Heart left ventricle (tissue), 16 donors: ENCODE results near the gene BRD9. TPM values are rescaled to one million over a fixed set of nuclear protein-coding genes. Genes with fewer than 3 reads are reported as not detected.

Experiments used
- ATAC-seq, 4 donors: fragments of 200-7000 bp; cut with Tn5 transposase; one replicate each; pipeline ENCODE4 v1.9.1; 2020 to 2022; ENCODE audit warnings: moderate library complexity in 4 of 4, mild to moderate bottlenecking in 3 of 4, moderate number of reproducible peaks in 1 of 4
- DNase-seq, 5 donors: peaks; one replicate each; pipeline ENCODE4 v3.0.0-alpha.2; 2020
- H3K27ac ChIP-seq, 12 donors: fragments of 200-600 bp; sonication (generic) in 4 of 12; one replicate each; pipeline versions ENCODE4 v1.5.0 to v1.8.0; 2016 to 2022; ENCODE audit warnings: mild to moderate bottlenecking in 2 of 12
- H3K27me3 ChIP-seq, 9 donors: fragments of 200-600 bp; sonication (generic) in 2 of 9; one replicate each; pipeline versions ENCODE4 v1.5.1 to v1.8.0; 2016 to 2022; ENCODE audit warnings: mild to moderate bottlenecking in 3 of 9
- H3K36me3 ChIP-seq, 9 donors: fragments of 200-600 bp; sonication (generic) in 2 of 9; one replicate each; pipeline versions ENCODE4 v1.5.0 to v1.8.0; 2018 to 2022; ENCODE audit warnings: mild to moderate bottlenecking in 2 of 9
- H3K4me1 ChIP-seq, 12 donors: fragments of 200-600 bp; sonication (generic) in 4 of 12; one replicate each; pipeline versions ENCODE4 v1.5.0 to v1.8.0; 2016 to 2022; ENCODE audit warnings: mild to moderate bottlenecking in 3 of 12
- H3K4me3 ChIP-seq, 12 donors: fragments of 200-600 bp; sonication (generic) in 4 of 12; one replicate each; pipeline versions ENCODE4 v1.5.0 to v1.8.0; 2017 to 2022; ENCODE audit warnings: mild to moderate bottlenecking in 9 of 12, moderate library complexity in 4 of 12
- H3K9me3 ChIP-seq, 12 donors: fragments of 200-600 bp; sonication (generic) in 4 of 12; one replicate each; pipeline versions ENCODE4 v1.5.0 to v1.8.0; 2016 to 2022; ENCODE audit warnings: mild to moderate bottlenecking in 1 of 12
- POLR2A ChIP-seq, 2 donors: fragments of 450-650 bp; IDR thresholded peaks; one replicate each; pipeline ENCODE4 v1.6.1; 2017; ENCODE audit warnings: antibody characterized with exemption in 2 of 2, mild to moderate bottlenecking in 2 of 2, moderate library complexity in 2 of 2
- WGBS, 4 donors: extraction: QIAGEN DNeasy Blood & Tissue Kit in 2 of 4; methylation state at CpG; one replicate each; pipeline versions ENCODE4 v1.1.5 to v1.1.7; 2013 to 2018; 5-methylcytosine and 5-hydroxymethylcytosine counted together
- intact Hi-C, 10 donors: fragments of 100-400 bp; cut with DNase I; formaldehyde crosslinking; loops; one replicate each; pipeline versions ENCODE4 v1.11.1 to v1.14.2; 2022
- polyA plus RNA-seq, 2 donors: library from polyadenylated mRNA; stranded (reverse); fragments of 200-250 nt; gene quantifications; one replicate each; pipeline ENCODE4 v1.2.3, GENCODE V29; 2013
- total RNA-seq, 9 donors: library from RNA; depleted of rRNA in 2 of 9; stranded (reverse); fragments of >200 nt in 2 of 9; fragmentation: NEBNext Ultra II Directional in 3 of 9; extraction: Animal tissue kit (Norgen Biotek cat#: 25700) in 3 of 9; gene quantifications; one replicate each; pipeline versions ENCODE4 v1.1.0 to v1.2.4, GENCODE V29; 2016 to 2023
- TF ChIP-seq, protein P1 (sequence below), 12 donors: fragments of 200-600 bp; sonication (generic) in 4 of 12; IDR thresholded peaks; one replicate each; pipeline versions ENCODE4 v1.5.0 to v1.8.0; 2018 to 2022; ENCODE audit warnings: antibody characterized with exemption in 12 of 12, mild to moderate bottlenecking in 5 of 12
- donor health status: ischemic (EF 13 %, LVEDD 7.1; RV severe dilation, severe dysfunction).
- donor health status: healthy with polysubstance abuse.
- donor health status: DM: no; HTN: yes; CAD: no.
- donor health status: DM: no; HTN: no; CAD: no.
- donor health status: ischemic (EF 25% LVEDD 6.9; RV normal size, moderate dysfunction).
- donor health status: ischemic (EF 25% LVEDD 5.7; RV mildly dilated, moderate dysfunction).
- donor health status: healthy.
- donor health status: DM: yes; HTN: yes; CAD: no.
- donor health status: ischemic (EF 35%, LVEDD 5.7; RV mildly dilated, moderate dysfunction).
- donor health status: nonischemic (EF 11% LVEDD 7.7; RV severe dilation, severe dysfunction).
- donor health status: DM: yes; HTN: yes; CAD: no.
- donor health status: PGD.
- donor health status: ischemic (EF 29% LVEDD 5.4; RV normal size, mild dysfunction).
- donor health status: nonischemic (EF 23%, LVEDD 6.1; RV moderate dilation, normal function).

BRD9 gene
- total and polyA plus RNA-seq, 11 donors: 17.5 to 32.1 (median 22.5) TPM

DNA sequence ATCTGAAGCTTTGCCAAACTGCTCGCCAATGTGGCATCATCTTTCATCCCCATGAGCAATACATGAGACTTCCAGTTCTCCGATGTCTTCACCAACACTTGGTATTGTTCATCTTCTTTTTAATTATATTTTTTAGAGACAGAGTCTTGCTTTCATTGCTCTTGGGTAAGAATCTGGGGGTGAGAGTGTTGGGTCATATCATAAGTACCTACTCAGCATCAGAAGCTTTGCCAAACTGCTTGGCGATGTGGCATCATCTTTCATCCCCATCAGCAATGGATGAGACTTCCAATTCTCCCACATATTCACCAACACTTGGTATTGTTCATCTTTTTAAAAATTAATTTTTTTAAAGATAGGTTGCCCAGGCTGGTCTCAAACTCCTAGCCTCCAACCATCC, 77.2 kb downstream of the BRD9 start:
- TF ChIP-seq, protein P1, sequence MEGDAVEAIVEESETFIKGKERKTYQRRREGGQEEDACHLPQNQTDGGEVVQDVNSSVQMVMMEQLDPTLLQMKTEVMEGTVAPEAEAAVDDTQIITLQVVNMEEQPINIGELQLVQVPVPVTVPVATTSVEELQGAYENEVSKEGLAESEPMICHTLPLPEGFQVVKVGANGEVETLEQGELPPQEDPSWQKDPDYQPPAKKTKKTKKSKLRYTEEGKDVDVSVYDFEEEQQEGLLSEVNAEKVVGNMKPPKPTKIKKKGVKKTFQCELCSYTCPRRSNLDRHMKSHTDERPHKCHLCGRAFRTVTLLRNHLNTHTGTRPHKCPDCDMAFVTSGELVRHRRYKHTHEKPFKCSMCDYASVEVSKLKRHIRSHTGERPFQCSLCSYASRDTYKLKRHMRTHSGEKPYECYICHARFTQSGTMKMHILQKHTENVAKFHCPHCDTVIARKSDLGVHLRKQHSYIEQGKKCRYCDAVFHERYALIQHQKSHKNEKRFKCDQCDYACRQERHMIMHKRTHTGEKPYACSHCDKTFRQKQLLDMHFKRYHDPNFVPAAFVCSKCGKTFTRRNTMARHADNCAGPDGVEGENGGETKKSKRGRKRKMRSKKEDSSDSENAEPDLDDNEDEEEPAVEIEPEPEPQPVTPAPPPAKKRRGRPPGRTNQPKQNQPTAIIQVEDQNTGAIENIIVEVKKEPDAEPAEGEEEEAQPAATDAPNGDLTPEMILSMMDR (IDR thresholded peaks at IDR 0.05): no peak
- no peak for TF ChIP-seq POLR2A (IDR thresholded peaks at IDR 0.05)
- H3K27ac ChIP-seq: no peak overlapping the region
- H3K4me1 ChIP-seq: no peaks in the 10 kb centered on the region
- no peaks in the 10 kb centered on the region for H3K27me3 ChIP-seq
- intact Hi-C loops: no loop called here
- peaks cover 0 to 10% (median 0%) of the 10 kb centered on the region in 12 donors for H3K9me3 ChIP-seq
- ATAC-seq (no peak), DNase-seq (no peak)
- H3K36me3 ChIP-seq: peaks cover 0 to 30% (median 0%) of the 10 kb centered on the region in 9 donors
- 96 to 98% (median 97%) methylated on average over 3 of the region's 3 CpGs; no CpG with 5 or more reads in 1 of the 4 donors for WGBS, 4 donors
- no peak overlapping the region for H3K4me3 ChIP-seq

Other genes with a start within 250 kb of the BRD9 start
- gene TPPP, start 199.4 kb downstream of the BRD9 start, total RNA-seq: 10 to 100 TPM in 8 of 9 donors, 1 to 10 TPM in 1; 7.5 to 31.2 (median 15.8) TPM
- gene TPPP, start 199.4 kb downstream of the BRD9 start, polyA plus RNA-seq: 10 to 100 TPM in 1 of 2 donors, 1 to 10 TPM in 1; 9.5 to 10.4 TPM
- 10 to 100 TPM in 5 of 9 donors, 1 to 10 TPM in 4; 5.1 to 26.5 (median 10.2) TPM for gene ZDHHC11B, start 108.1 kb downstream of the BRD9 start, total RNA-seq
- 1 to 10 TPM; 3.0 to 8.8 TPM for gene ZDHHC11B, start 108.1 kb downstream of the BRD9 start, polyA plus RNA-seq
- gene ZDHHC11, start 41.8 kb downstream of the BRD9 start, total RNA-seq: 10 to 100 TPM in 6 of 9 donors, 1 to 10 TPM in 3; 6.6 to 25.0 (median 10.8) TPM
- 10 to 100 TPM in 1 of 2 donors, 1 to 10 TPM in 1; 6.3 to 12.5 TPM for gene ZDHHC11, start 41.8 kb downstream of the BRD9 start, polyA plus RNA-seq
- gene TRIP13, start 83 bp upstream of the BRD9 start, total RNA-seq: 1 to 10 TPM in 2 of 9 donors, under 1 TPM in 7; 0.31 to 4.2 (median 0.49) TPM
- 1 to 10 TPM in 1 of 2 donors, under 1 TPM in 1; 0.19 to 1.8 TPM for gene TRIP13, start 83 bp upstream of the BRD9 start, polyA plus RNA-seq
- 1 to 10 TPM in 6 of 9 donors, under 1 TPM in 3; 0.56 to 3.9 (median 1.6) TPM for gene NKD2, start 116.0 kb upstream of the BRD9 start, total RNA-seq
- gene NKD2, start 116.0 kb upstream of the BRD9 start, polyA plus RNA-seq: 1 to 10 TPM; 2.6 to 6.6 TPM
- gene SLC12A7, start 219.3 kb upstream of the BRD9 start, total RNA-seq: 100 to 1,000 TPM in 7 of 9 donors, 10 to 100 TPM in 2; 77.0 to 159 (median 132) TPM
- 10 to 100 TPM; 66.3 to 74.5 TPM for gene SLC12A7, start 219.3 kb upstream of the BRD9 start, polyA plus RNA-seq